Renal cortex interstitium (tissue), 11 donors: ENCODE results near the gene GPR78. TPM values are rescaled to one million over a fixed set of nuclear protein-coding genes. Genes with fewer than 3 reads are reported as not detected.

Experiments
- DNase-seq, 11 donors: peaks; one replicate each; pipeline ENCODE4 v3.0.0-alpha.2; 2013; ENCODE audit warnings: low read depth in 9 of 11, low spot score in 4 of 11; ENCODE audit errors: extremely low read depth in 1 of 11
- polyA plus RNA-seq, 3 donors: library from polyadenylated mRNA; unstranded; fragments of 120-200 nt; gene quantifications; one replicate each; pipeline ENCODE4 v1.2.1, GENCODE V29; 2013; ENCODE audit not compliant: insufficient read length in 3 of 3

GPR78 gene
- polyA plus RNA-seq, 3 donors = 0.40 to 1.4 (median 0.54) TPM

- DNase-seq = no peak
Measured at GRCh38 chr4:8593264-8594096, 13.3 kb downstream of the GPR78 start.

GRCh38 chr4:8594097-8595038 lies 14.2 kb downstream of the GPR78 start:
- peak in 5 of 11 donors; percentile 59 to 83 (median 67) for DNase-seq

GRCh38 chr4:8595237-8596087 lies 15.3 kb downstream of the GPR78 start:
- DNase-seq = no peak

- DNase-seq = no peak
Measured at GRCh38 chr4:8596891-8597290, 16.7 kb downstream of the GPR78 start.

GRCh38 chr4:8597319-8597718 lies 17.1 kb downstream of the GPR78 start:
- DNase-seq = no peak

GRCh38 chr4:8597791-8598190 lies 17.6 kb downstream of the GPR78 start:
- no peak for DNase-seq

GRCh38 chr4:8598391-8599090 lies 18.3 kb downstream of the GPR78 start:
- DNase-seq = no peak

- no peak for DNase-seq
Measured at GRCh38 chr4:8599091-8599460, 18.9 kb downstream of the GPR78 start.

- no peak for DNase-seq
Measured at GRCh38 chr4:8599657-8600056, 19.5 kb downstream of the GPR78 start.

GRCh38 chr4:8600266-8600665 lies 20.1 kb downstream of the GPR78 start:
- no peak for DNase-seq

- no peak for DNase-seq
Measured at GRCh38 chr4:8600686-8601085, 20.5 kb downstream of the GPR78 start.

- no peak for DNase-seq
Measured at GRCh38 chr4:8601086-8601485, 20.9 kb downstream of the GPR78 start.

- DNase-seq = no peak
Measured at GRCh38 chr4:8601556-8601955, 21.4 kb downstream of the GPR78 start.

- no peak for DNase-seq
Measured at GRCh38 chr4:8602686-8603430, 22.7 kb downstream of the GPR78 start.

- DNase-seq = no peak
Measured at GRCh38 chr4:8603931-8604330, 23.7 kb downstream of the GPR78 start.

GRCh38 chr4:8605289-8605688 lies 25.1 kb downstream of the GPR78 start:
- DNase-seq = no peak

- DNase-seq = no peak
Measured at GRCh38 chr4:8606476-8606875, 26.3 kb downstream of the GPR78 start.

GRCh38 chr4:8606966-8607365 lies 26.8 kb downstream of the GPR78 start:
- DNase-seq = no peak
